ENCODE data around the gene INSYN1.
"Not testable (repeated sequence)": the region's sequence is repeated elsewhere in the genome, so short reads cannot be mapped to it uniquely, and the experiment has no call there.

Gene INSYN1

GRCh38 chr15:73711526-73711925, 41.6 kb downstream of the INSYN1 start:
- no peak for DNase-seq (ENCODE audit: low spot score)

GRCh38 chr15:73710321-73710720, 42.8 kb downstream of the INSYN1 start:
- DNase-seq (ENCODE audit: low spot score): no peak

- DNase-seq (ENCODE audit: low spot score): no peak
Observed at GRCh38 chr15:73709686-73710085, 43.5 kb downstream of the INSYN1 start.

- no peak for DNase-seq (ENCODE audit: low spot score)
Observed at GRCh38 chr15:73709241-73709640, 43.9 kb downstream of the INSYN1 start.

- no peak for DNase-seq (ENCODE audit: low spot score)
Observed at GRCh38 chr15:73708691-73709090, 44.5 kb downstream of the INSYN1 start.

- peak; percentile 93 for DNase-seq (ENCODE audit: low spot score)
Observed at GRCh38 chr15:73704869-73705645, 48.1 kb downstream of the INSYN1 start.

GRCh38 chr15:73704142-73704868, 48.8 kb downstream of the INSYN1 start:
- DNase-seq (ENCODE audit: low spot score): not testable (repeated sequence)

GRCh38 chr15:73703601-73704000, 49.5 kb downstream of the INSYN1 start:
- not testable (repeated sequence) for DNase-seq (ENCODE audit: low spot score)

- DNase-seq (ENCODE audit: low spot score): not testable (repeated sequence)
Observed at GRCh38 chr15:73702311-73703239, 50.6 kb downstream of the INSYN1 start.

GRCh38 chr15:73700041-73700842, 52.9 kb downstream of the INSYN1 start:
- peak; percentile 83 for DNase-seq (ENCODE audit: low spot score)

GRCh38 chr15:73699249-73700040, 53.7 kb downstream of the INSYN1 start:
- no peak for DNase-seq (ENCODE audit: low spot score)

GRCh38 chr15:73697033-73697467, 56.1 kb downstream of the INSYN1 start:
- no peak for DNase-seq (ENCODE audit: low spot score)

- DNase-seq (ENCODE audit: low spot score): no peak
Observed at GRCh38 chr15:73696641-73697001, 56.5 kb downstream of the INSYN1 start.

GRCh38 chr15:73695773-73696640, 57.1 kb downstream of the INSYN1 start:
- no peak for DNase-seq (ENCODE audit: low spot score)

- DNase-seq (ENCODE audit: low spot score): no peak
Observed at GRCh38 chr15:73694419-73694818, 58.7 kb downstream of the INSYN1 start.

GRCh38 chr15:73691396-73691795, 61.8 kb downstream of the INSYN1 start:
- no peak for DNase-seq (ENCODE audit: low spot score)

GRCh38 chr15:73688455-73688854, 64.7 kb downstream of the INSYN1 start:
- no peak for DNase-seq (ENCODE audit: low spot score)

GRCh38 chr15:73687351-73687750, 65.8 kb downstream of the INSYN1 start:
- no peak for DNase-seq (ENCODE audit: low spot score)

GRCh38 chr15:73686781-73687256, 66.3 kb downstream of the INSYN1 start:
- no peak for DNase-seq (ENCODE audit: low spot score)

- no peak for DNase-seq (ENCODE audit: low spot score)
Observed at GRCh38 chr15:73685981-73686380, 67.2 kb downstream of the INSYN1 start.

Measured in HuH-7.5 (cell line).